DMS 273 treated with DMSO at 0.1 percent for 48 hours (cell line): ENCODE measurements around the gene GON7.

Source experiments
- DNase-seq: peaks from one replicate; lab custom pipeline; 2025; lab: John Stamatoyannopoulos, UW

Gene GON7

DNA sequence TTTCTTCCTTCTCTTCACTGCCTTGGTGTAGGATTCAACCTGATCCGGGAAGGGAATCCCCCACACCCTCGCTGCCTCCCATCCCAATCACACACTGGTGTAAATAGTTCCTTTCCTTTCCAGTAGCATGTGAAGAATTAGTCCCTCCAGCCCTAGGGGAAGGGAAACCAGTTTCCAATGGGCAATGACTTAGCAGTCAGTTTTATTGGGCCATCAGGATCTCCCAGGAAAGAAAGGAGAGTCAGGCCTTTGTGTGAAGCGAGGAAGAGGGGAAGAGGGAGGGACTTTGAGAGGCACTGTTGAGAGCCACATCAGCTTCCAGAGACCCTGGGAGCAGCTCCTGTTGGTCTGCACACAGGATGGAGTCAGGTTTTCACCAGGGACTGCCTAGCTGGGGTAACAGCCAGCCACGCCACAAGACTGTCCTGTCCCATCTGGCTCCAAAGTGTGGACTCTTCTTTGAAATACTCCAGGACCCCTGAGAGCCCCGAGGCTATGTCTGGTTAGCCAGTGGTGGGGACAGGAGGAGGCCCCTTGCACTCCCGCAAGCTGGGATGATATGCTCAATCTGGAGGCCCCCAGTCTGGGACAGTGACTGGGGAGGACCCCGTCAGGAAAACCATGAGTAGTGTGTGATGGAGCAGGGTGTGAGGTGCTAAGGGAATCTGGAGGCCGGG lies 50.0 kb downstream of the GON7 start:
- DNase-seq: no peak

DNA sequence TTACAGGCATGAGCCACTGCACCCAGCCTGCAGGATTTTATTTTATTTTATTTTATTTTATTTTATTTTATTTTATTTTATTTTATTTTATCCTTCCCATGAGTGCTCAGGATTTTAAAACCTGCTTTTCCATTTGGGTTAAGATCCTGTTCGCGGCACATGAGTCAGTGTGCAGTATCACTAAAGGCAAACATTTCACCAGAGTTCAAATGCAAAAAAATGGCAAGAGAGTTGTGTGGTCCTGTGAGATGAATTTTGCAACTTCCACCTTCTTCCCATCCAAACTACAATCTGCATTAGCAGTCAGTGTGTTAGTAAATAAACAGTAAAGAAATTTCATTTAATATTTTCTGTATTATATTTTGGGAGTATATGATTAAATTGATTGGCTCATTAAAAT lies 51.2 kb downstream of the GON7 start:
- no peak for DNase-seq

DNA sequence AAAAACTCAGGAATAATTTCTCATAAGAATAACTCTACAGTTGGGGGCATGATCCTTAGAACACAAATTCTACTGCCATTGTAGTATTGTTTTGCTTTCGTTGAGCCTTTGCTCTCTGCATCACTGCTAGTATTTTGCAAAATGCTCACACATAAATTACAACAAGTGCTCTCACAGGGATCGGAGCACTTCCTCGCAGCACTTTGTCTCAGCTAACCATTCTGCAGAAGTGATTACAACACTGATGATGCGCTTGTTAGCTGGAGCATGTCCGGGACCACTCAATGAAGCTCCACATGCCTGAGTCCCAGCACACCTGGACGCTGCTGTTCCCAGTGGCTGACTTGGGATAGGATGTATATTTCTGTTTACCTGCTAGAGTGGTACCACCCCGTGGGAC lies 53.7 kb downstream of the GON7 start:
- no peak for DNase-seq
